GM19239 (cell line): ENCODE data around the gene TAS1R3.

ENCODE experiments used
- DNase-seq: peaks from one replicate; pipeline ENCODE4 v3.0.0; 2011; ENCODE audit warnings: low spot score; ENCODE audit not compliant: insufficient read length
- FAIRE-seq: peaks from 2 replicates; lab custom pipeline; 2011; peaks lifted over from hg19 to GRCh38; lab: Jason Lieb, UNC

The TAS1R3 gene

DNA sequence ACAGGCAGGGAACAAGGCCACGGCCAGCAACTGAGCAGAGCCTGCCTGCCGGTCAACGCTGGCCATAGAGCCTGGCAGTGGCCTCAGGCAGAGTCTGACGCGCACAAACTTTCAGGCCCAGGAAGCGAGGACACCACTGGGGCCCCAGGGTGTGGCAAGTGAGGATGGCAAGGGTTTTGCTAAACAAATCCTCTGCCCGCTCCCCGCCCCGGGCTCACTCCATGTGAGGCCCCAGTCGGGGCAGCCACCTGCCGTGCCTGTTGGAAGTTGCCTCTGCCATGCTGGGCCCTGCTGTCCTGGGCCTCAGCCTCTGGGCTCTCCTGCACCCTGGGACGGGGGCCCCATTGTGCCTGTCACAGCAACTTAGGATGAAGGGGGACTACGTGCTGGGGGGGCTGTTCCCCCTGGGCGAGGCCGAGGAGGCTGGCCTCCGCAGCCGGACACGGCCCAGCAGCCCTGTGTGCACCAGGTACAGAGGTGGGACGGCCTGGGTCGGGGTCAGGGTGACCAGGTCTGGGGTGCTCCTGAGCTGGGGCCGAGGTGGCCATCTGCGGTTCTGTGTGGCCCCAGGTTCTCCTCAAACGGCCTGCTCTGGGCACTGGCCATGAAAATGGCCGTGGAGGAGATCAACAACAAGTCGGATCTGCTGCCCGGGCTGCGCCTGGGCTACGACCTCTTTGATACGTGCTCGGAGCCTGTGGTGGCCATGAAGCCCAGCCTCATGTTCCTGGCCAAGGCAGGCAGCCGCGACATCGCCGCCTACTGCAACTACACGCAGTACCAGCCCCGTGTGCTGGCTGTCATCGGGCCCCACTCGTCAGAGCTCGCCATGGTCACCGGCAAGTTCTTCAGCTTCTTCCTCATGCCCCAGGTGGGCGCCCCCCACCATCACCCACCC is at the start of gene TAS1R3:
Gene TAS1R3 (plus strand): TSS at position 213 of the 898 bp plus-strand sequence. CDS start 66 bp downstream, at position 279.
- FAIRE-seq (no peak), DNase-seq (no peak)

DNA sequence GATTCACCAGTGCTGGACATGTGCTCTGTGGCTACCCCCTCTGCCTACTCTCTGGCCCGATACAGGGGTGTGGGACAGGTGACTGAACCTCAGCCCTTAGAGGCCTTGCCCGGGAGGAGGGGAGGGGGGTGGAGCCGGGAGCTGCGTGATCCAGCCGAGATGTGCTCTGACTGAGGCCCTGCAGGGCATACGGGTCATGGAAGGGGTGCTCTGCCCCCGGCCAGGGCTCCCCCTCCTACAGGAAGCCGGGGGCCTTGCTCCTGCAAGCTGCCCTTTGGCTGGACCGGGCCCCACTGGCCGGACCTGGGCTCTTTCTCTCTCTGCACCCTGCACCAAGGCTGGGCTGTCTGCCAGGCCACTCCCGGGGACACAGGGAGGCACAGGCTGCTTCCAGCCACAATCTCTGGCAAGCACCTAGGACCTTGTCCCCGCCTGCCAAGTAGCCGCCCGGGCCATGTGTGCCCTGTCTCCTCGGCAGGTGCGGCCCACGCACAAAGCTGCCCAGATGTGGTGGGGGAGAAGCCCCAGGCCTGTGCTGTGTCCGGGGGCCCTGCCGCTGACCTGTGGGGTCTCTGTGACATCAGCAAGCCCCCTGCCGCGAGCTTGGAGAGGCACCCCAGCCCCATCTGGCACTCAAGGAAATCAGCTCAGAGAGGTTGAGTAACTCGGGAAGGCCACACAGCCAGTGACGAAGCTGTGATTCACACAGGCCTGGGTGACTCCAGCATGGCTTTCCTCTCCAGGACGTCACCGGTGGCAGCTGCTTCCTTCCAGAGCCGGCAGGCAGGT is 49.4 kb upstream of the TAS1R3 start:
- FAIRE-seq (no peak), DNase-seq (no peak)

GRCh38 chr1:1282998-1283397 is 48.1 kb upstream of the TAS1R3 start:
- DNase-seq (no peak), FAIRE-seq (no peak)

DNA sequence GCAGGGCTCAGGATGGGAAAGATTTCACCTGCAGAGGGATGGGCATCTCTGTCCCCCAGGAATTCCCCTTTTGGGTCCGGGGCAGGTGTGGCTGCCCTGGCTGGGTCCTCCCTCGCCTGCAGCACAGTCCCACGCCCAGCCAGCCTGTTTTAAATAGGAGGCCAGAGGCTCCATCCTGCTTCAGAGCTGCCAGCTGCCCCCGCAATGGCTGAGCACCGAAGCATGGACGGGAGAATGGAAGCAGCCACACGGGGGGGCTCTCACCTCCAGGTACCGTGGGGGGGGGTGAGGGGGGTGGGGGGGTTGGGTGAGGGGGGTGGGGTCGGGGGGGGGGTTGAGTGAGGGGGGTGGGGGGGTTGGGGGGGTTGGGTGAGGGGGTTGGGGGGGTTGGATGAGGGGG is 47.3 kb upstream of the TAS1R3 start:
- DNase-seq (no peak), FAIRE-seq (peak; percentile 35)

GRCh38 chr1:1284221-1285101 is 46.6 kb upstream of the TAS1R3 start:
- DNase-seq: no peak
- FAIRE-seq: no peak

GRCh38 chr1:1285102-1285571 is 45.9 kb upstream of the TAS1R3 start:
- no peak for DNase-seq

GRCh38 chr1:1285611-1286311 is 45.3 kb upstream of the TAS1R3 start:
- no peak for DNase-seq
- FAIRE-seq: no peak

More at GRCh38 chr1:1285102-1285571, 45.9 kb upstream of the TAS1R3 start:
- no peak for FAIRE-seq

- FAIRE-seq (no peak), DNase-seq (no peak)
Measured at GRCh38 chr1:1286313-1287261, 44.5 kb upstream of the TAS1R3 start.

DNA sequence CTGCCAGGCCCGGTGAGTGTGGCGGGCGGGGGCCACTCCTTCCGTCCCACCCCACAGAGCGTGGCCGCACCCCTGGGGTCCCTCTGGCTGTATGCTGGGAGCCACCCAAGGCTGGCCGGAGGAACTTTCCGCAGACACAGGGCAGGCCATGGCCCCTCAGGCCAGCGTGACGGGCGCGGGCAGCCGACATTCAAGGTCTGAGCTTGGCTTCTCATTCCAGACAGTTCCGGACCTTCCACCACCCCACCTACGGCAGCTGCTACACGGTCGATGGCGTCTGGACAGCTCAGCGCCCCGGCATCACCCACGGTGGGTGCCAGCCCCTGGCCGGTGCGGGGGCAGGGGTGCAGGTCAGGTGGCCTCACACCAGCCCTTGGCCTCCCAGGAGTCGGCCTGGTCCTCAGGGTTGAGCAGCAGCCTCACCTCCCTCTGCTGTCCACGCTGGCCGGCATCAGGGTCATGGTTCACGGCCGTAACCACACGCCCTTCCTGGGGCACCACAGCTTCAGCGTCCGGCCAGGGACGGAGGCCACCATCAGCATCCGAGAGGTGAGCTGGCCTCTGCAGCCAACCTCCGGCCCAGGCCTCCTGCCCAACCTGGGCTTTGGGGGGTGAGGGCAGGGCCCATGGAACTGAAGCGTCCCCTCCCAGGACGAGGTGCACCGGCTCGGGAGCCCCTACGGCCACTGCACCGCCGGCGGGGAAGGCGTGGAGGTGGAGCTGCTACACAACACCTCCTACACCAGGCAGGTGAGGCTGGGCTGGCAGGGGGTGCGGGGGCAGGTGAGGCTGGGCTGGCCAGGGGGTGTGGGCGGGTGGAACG is 43.6 kb upstream of the TAS1R3 start:
- FAIRE-seq: no peak
- no peak for DNase-seq

GRCh38 chr1:1290238-1290731 is 40.8 kb upstream of the TAS1R3 start:
- DNase-seq: peak; percentile 93
- no peak for FAIRE-seq

- no peak for FAIRE-seq
Measured at GRCh38 chr1:1291023-1291528, 40.0 kb upstream of the TAS1R3 start.

GRCh38 chr1:1291548-1292441 is 39.3 kb upstream of the TAS1R3 start:
- FAIRE-seq: peak; percentile 78
- DNase-seq: peak; percentile 98

More at GRCh38 chr1:1291023-1291528, 40.0 kb upstream of the TAS1R3 start:
- no peak for DNase-seq

DNA sequence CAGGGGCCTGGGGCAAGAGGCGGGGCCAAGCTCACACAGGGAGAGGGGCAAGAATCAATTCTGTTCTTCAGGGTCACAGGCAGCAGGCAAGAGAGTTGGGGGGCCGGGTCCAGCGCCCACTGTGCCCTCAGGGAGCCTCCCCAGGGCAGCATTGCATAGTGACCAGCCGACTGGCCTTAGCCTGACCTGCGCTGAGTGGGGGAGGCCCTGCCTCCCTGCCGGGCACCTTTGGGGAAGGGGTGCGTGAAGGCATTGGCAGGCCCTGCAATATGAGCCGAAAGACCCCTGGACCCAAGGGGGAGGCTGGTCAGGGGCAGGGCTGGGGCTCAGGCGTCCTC is 38.7 kb upstream of the TAS1R3 start:
- FAIRE-seq (no peak), DNase-seq (no peak)

DNA sequence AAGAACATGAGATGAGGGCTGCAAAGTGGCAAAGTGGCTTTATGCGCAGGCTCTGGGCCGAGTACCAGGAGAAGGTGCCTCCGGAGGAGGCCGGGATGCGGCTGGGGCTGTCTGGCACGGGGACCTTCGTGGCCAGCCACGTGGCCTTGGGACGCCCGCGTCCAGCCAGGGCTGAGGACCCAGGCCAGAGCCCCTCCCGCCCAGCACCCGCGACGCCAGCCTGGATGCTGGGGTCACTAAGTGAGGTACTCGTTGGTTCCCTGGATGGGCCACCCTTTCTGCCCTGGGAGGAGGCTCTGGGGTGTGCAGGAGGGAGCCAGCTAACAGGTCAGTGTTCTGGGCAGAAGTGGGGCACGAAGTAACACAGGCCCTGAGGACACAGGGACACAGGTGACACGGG is 38.2 kb upstream of the TAS1R3 start:
- DNase-seq: no peak
- FAIRE-seq: no peak

GRCh38 chr1:1293263-1294249 is 37.5 kb upstream of the TAS1R3 start:
- FAIRE-seq (no peak), DNase-seq (no peak)
